Fibroblast of mammary gland (primary cell): ENCODE data around the gene SRR.
"Not testable (repeated sequence)": the region's sequence is repeated elsewhere in the genome, so short reads cannot be mapped to it uniquely, and the experiment has no call there.

Experiments
- DNase-seq: peaks from one replicate; pipeline ENCODE4 v3.0.0-alpha.2; 2010; ENCODE audit warnings: low read depth
- H3K4me3 ChIP-seq: 2 replicates; pipeline ENCODE4 v1.5.1; 2011; ENCODE audit warnings: low read depth, mild to moderate bottlenecking, low read length, moderate library complexity; ENCODE audit not compliant: control insufficient read depth
- CTCF ChIP-seq: conservative IDR thresholded peaks from 2 replicates; pipeline ENCODE4 v1.5.1; 2011; ENCODE audit warnings: low read depth, low read length, inconsistent platforms; ENCODE audit not compliant: control insufficient read depth, insufficient read depth

Gene SRR

GRCh38 chr17:2309338-2310154 is 5.8 kb downstream of the SRR start:
- no peak for TF ChIP-seq CTCF
- DNase-seq, result peak; percentile 14
- no peak overlapping the region for H3K4me3 ChIP-seq

GRCh38 chr17:2312736-2313135 is 9.0 kb downstream of the SRR start:
- TF ChIP-seq CTCF, result no peak
- DNase-seq, result no peak
- no peak overlapping the region for H3K4me3 ChIP-seq

GRCh38 chr17:2316916-2317205 is 13.1 kb downstream of the SRR start:
- not testable (repeated sequence) for H3K4me3 ChIP-seq, DNase-seq

- H3K4me3 ChIP-seq, result no peak overlapping the region
- TF ChIP-seq CTCF, result no peak
- no peak for DNase-seq
These were observed 14.0 kb downstream of the SRR start for GRCh38 chr17:2317796-2318195.

GRCh38 chr17:2319051-2319450 is 15.3 kb downstream of the SRR start:
- TF ChIP-seq CTCF, result no peak
- H3K4me3 ChIP-seq, result no peak overlapping the region
- DNase-seq, result no peak

GRCh38 chr17:2321399-2321798 is 17.6 kb downstream of the SRR start:
- TF ChIP-seq CTCF, result no peak
- H3K4me3 ChIP-seq, result no peak overlapping the region
- no peak for DNase-seq

- no peak for TF ChIP-seq CTCF
These were observed 20.0 kb downstream of the SRR start for GRCh38 chr17:2323629-2324314.

More at GRCh38 chr17:2323629-2324314, 20.0 kb downstream of the SRR start:
- no peak overlapping the region for H3K4me3 ChIP-seq
- no peak for DNase-seq
